Lower leg skin (tissue), 4 donors: ENCODE results near the gene HAL. TPM values are rescaled to one million over a fixed set of nuclear protein-coding genes. Genes with fewer than 3 reads are reported as not detected.

Experiments used
- DNase-seq, 2 donors: peaks; one replicate each; pipeline ENCODE4 v3.0.0-alpha.2; 2019; ENCODE audit warnings: low spot score in 2 of 2
- H3K4me3 ChIP-seq: fragments of 200-600 bp; sonication (generic); 2 replicates; pipeline ENCODE4 v1.5.1; 2017; ENCODE audit warnings: mild to moderate bottlenecking, low read depth; ENCODE audit not compliant: poor library complexity, severe bottlenecking
- POLR2A ChIP-seq, 2 donors: fragments of 450-650 bp; IDR thresholded peaks; one replicate each; pipeline ENCODE4 v1.6.1; 2016 to 2017; ENCODE audit warnings: antibody characterized with exemption in 2 of 2, mild to moderate bottlenecking in 1 of 2, moderate library complexity in 1 of 2
- WGBS, 2 donors: methylation state at CpG; one replicate each; pipeline ENCODE4 v1.1.5; 2018; 5-methylcytosine and 5-hydroxymethylcytosine counted together
- intact Hi-C: fragments of 100-400 bp; cut with DNase I; formaldehyde crosslinking; loops from one replicate; pipeline ENCODE4 v1.15.0; 2023; ENCODE audit warnings: low total_unique reads
- total RNA-seq, 4 donors: library from RNA; depleted of rRNA; stranded (reverse); fragments of >200 nt; gene quantifications; one replicate each; pipeline ENCODE4 v1.1.0, GENCODE V29; 2016
- TF ChIP-seq, protein P1 (sequence below), 3 donors: fragments of 450-650 bp; IDR thresholded peaks; one replicate each; pipeline ENCODE4 v1.5.1; 2016; ENCODE audit warnings: antibody characterized with exemption in 3 of 3, mild to moderate bottlenecking in 3 of 3, moderate library complexity in 2 of 3

Gene HAL
- total RNA-seq, 4 donors from 2014 or later = 128 to 289 (median 164) TPM

DNA sequence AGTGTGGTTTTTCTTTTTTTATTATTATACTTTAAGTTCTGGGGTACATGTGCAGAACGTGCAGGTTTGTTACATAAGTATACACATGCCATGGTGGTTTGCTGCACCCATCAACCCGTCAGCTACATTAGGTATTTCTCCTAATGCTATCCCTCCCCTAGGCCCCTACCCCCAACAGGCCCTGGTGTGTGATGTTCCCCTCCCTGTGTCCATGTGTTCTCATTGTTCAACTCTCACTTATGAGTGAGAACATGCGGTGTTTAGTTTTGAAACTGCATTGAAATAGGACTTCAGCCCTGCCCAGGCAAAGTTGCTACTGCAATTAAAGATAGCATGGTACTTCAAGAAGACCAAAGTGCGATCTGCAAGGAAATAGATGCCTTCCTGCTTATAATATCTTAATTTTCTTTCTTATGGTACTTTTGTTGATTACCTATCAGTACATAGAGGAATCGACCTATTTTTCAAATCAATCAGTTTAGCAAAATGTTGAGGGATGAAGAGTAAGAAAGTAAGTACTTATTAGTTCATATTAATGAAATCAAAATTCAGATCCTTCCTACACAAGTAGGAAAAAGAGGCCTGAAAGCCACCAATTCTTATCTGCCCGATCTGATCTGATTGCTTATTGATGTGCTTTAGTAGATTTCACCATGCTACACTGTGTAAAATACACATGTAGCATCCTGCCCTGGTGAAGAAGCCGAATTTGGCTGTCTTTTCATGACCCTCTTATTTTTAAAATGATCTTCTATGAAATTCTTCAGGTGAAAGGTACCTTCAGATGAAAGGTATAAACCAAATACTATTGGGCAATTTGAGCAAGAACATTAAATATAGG, 37.6 kb upstream of the HAL start:
- H3K4me3 ChIP-seq = no peak overlapping the region
- intact Hi-C loops = no loop called here
- no peak for DNase-seq
- TF ChIP-seq, protein P1, sequence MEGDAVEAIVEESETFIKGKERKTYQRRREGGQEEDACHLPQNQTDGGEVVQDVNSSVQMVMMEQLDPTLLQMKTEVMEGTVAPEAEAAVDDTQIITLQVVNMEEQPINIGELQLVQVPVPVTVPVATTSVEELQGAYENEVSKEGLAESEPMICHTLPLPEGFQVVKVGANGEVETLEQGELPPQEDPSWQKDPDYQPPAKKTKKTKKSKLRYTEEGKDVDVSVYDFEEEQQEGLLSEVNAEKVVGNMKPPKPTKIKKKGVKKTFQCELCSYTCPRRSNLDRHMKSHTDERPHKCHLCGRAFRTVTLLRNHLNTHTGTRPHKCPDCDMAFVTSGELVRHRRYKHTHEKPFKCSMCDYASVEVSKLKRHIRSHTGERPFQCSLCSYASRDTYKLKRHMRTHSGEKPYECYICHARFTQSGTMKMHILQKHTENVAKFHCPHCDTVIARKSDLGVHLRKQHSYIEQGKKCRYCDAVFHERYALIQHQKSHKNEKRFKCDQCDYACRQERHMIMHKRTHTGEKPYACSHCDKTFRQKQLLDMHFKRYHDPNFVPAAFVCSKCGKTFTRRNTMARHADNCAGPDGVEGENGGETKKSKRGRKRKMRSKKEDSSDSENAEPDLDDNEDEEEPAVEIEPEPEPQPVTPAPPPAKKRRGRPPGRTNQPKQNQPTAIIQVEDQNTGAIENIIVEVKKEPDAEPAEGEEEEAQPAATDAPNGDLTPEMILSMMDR (IDR thresholded peaks at IDR 0.05) = no peak
- no peak for TF ChIP-seq POLR2A (IDR thresholded peaks at IDR 0.05)
- 68 to 77% methylated on average over 7 of the region's 7 CpGs for WGBS, 2 donors

DNA sequence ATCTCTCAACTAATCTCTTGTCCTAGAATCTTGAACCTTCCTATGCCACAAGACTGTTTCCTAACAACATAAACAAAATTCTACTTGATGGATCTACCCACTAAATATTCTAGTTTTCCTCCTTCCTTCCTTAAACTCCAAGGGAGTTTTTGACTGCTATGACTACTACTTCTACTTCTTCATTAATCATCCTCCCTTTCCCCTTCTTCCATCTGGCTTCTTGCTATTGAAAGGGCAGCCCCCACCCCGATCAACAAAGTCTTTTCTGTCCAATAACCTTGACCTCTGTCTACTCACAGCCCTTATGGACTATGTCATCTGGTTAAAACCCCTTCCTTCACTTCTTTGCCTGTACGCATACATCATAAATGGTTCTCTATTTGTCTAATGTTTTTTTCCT, 33.7 kb upstream of the HAL start:
- H3K4me3 ChIP-seq = no peak overlapping the region
- WGBS, 2 donors = 88 to 95% methylated on average over 2 of the region's 2 CpGs
- intact Hi-C loops = no loop called here

DNA sequence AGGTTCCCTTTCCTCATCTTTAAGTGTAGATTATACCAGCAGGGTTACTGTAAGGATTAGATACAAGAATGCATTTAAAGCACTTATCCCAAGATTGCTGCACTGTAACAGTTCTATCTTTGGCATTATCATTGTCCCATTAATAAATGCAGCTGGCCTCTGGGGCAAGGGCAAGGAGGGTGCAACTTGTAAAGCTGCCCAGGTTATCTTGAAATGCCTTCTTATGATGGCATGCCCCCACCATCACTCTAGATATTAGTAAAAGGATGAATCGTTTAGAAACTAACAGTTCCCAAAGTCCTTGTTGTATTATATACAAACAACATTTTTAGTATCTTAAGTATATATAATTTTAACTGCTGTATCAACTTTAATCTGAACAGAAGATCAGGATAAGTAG, 32.4 kb upstream of the HAL start:
- TF ChIP-seq, protein P1 (IDR thresholded peaks at IDR 0.05) = no peak
- no peak for TF ChIP-seq POLR2A (IDR thresholded peaks at IDR 0.05)
- H3K4me3 ChIP-seq = no peak overlapping the region
- no peak for DNase-seq
- 80 to 87% methylated on average over 1 of the region's 1 CpG for WGBS, 2 donors
- intact Hi-C loops = no loop called here

More for the DNA sequence above, 33.7 kb upstream of the HAL start:
- TF ChIP-seq POLR2A (IDR thresholded peaks at IDR 0.05) = no peak
- TF ChIP-seq, protein P1 (IDR thresholded peaks at IDR 0.05) = no peak
- DNase-seq = no peak

DNA sequence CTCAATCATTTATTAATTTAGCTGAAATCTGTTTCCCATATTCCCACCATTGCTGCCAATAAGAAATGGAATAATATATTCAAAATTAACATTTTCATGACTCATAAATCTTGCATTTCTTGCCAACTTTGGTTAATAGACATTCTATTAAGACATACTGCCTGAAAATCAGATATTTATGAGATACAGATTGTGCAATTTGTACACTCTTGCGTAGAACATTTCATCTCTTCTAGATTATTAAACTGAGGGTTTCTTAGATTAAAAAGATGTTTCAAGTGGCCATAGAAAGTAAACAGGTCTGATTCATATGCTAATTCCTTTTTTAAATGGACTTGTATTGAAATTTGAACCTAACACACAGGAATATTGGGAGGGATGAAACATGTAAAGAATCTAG, 30.2 kb upstream of the HAL start:
- intact Hi-C loops = no loop called here
- no peak overlapping the region for H3K4me3 ChIP-seq
- DNase-seq = no peak
- no peak for TF ChIP-seq POLR2A (IDR thresholded peaks at IDR 0.05)
- TF ChIP-seq, protein P1 (IDR thresholded peaks at IDR 0.05) = no peak
- WGBS, 2 donors = 58 to 75% methylated on average over 1 of the region's 1 CpG

DNA sequence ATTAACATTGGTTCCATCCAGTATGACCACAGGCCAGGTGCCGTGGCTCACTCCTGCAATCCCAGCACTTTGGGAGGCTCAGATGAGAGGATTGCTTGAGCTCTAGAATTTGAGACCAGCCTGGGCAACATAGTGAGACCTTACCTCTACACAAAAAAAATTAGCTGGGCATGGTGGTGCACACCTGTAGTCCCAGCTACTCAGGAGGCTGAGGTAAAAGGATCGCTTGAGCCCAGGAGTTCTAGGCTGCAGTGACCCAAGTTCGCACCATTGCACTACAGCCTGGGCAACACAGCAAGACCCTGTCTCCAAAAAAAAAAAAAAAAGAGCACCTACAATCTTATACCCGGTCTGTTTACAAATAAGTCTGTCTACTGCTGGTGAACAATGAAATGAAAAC, 29.4 kb upstream of the HAL start:
- TF ChIP-seq POLR2A (IDR thresholded peaks at IDR 0.05) = no peak
- TF ChIP-seq, protein P1 (IDR thresholded peaks at IDR 0.05) = no peak
- no peak overlapping the region for H3K4me3 ChIP-seq
- intact Hi-C loops = no loop called here
- 99% methylated on average over 4 of the region's 4 CpGs for WGBS, 2 donors
- DNase-seq = no peak
